Measurements from ENCODE around the gene H1-8. TPM values are rescaled to one million over a fixed set of nuclear protein-coding genes. Genes with fewer than 3 reads are reported as not detected.
A peak's percentile ranks its signal among the peaks of the same experiment; 100 is the strongest.
"Not testable (repeated sequence)": the region's sequence is repeated elsewhere in the genome, so short reads cannot be mapped to it uniquely, and the experiment has no call there.

The H1-8 gene
- not detected in 2 replicates for total RNA-seq (2014; rRNA removed; shearing (Covaris generic))
- not detected in 2 replicates for polyA plus RNA-seq (2015; cell fraction: cytosol; rRNA removed)
- polyA plus RNA-seq (2015; cell fraction: nucleus; rRNA removed) = not detected in 2 replicates

GRCh38 chr3:129543156-129543790, at the start of gene H1-8:
Gene H1-8, plus strand, starts transcription at chr3:129543175. Its CDS starts 44 bp downstream, at chr3:129543219.
- no peak for DNase-seq (ENCODE audit: low read depth)

- DNase-seq (ENCODE audit: low read depth) = no peak
Measured at GRCh38 chr3:129493206-129493605, 49.8 kb upstream of the H1-8 start.

GRCh38 chr3:129494499-129494898, 48.5 kb upstream of the H1-8 start:
- not testable (repeated sequence) for DNase-seq (ENCODE audit: low read depth)

GRCh38 chr3:129495006-129495639, 47.9 kb upstream of the H1-8 start:
- peak; percentile 88 for DNase-seq (ENCODE audit: low read depth)

GRCh38 chr3:129497876-129498275, 45.1 kb upstream of the H1-8 start:
- not testable (repeated sequence) for DNase-seq (ENCODE audit: low read depth)

- not testable (repeated sequence) for DNase-seq (ENCODE audit: low read depth)
Measured at GRCh38 chr3:129498603-129499488, 44.1 kb upstream of the H1-8 start.

- DNase-seq (ENCODE audit: low read depth) = not testable (repeated sequence)
Measured at GRCh38 chr3:129499604-129500333, 43.2 kb upstream of the H1-8 start.

GRCh38 chr3:129500334-129500658, 42.7 kb upstream of the H1-8 start:
- DNase-seq (ENCODE audit: low read depth) = no peak

GRCh38 chr3:129501630-129502029, 41.3 kb upstream of the H1-8 start:
- DNase-seq (ENCODE audit: low read depth) = no peak

GRCh38 chr3:129502641-129503408, 40.1 kb upstream of the H1-8 start:
- no peak for DNase-seq (ENCODE audit: low read depth)

- peak; percentile 76 for DNase-seq (ENCODE audit: low read depth)
Measured at GRCh38 chr3:129503471-129504291, 39.3 kb upstream of the H1-8 start.

- peak; percentile 22 for DNase-seq (ENCODE audit: low read depth)
Measured at GRCh38 chr3:129504471-129505100, 38.4 kb upstream of the H1-8 start.

- DNase-seq (ENCODE audit: low read depth) = no peak
Measured at GRCh38 chr3:129505341-129505740, 37.6 kb upstream of the H1-8 start.

- DNase-seq (ENCODE audit: low read depth) = no peak
Measured at GRCh38 chr3:129506231-129506742, 36.7 kb upstream of the H1-8 start.

- no peak for DNase-seq (ENCODE audit: low read depth)
Measured at GRCh38 chr3:129507181-129507831, 35.7 kb upstream of the H1-8 start.

GRCh38 chr3:129512595-129512994, 30.4 kb upstream of the H1-8 start:
- DNase-seq (ENCODE audit: low read depth) = no peak

GRCh38 chr3:129513705-129514104, 29.3 kb upstream of the H1-8 start:
- no peak for DNase-seq (ENCODE audit: low read depth)

- no peak for DNase-seq (ENCODE audit: low read depth)
Measured at GRCh38 chr3:129514110-129514509, 28.9 kb upstream of the H1-8 start.
